GM20000 (cell line): Measurements from ENCODE around the gene CXCR6.

ENCODE experiments used
- DNase-seq: peaks from one replicate; pipeline ENCODE4 v3.0.0; 2012; ENCODE audit warnings: low spot score
- TF ChIP-seq, protein P1 (sequence below): IDR thresholded peaks from 2 replicates; pipeline ENCODE4 v1.5.1; 2012; ENCODE audit warnings: mild to moderate bottlenecking, control low read depth; ENCODE audit errors: extremely low read depth, missing control alignments

The CXCR6 gene

DNA sequence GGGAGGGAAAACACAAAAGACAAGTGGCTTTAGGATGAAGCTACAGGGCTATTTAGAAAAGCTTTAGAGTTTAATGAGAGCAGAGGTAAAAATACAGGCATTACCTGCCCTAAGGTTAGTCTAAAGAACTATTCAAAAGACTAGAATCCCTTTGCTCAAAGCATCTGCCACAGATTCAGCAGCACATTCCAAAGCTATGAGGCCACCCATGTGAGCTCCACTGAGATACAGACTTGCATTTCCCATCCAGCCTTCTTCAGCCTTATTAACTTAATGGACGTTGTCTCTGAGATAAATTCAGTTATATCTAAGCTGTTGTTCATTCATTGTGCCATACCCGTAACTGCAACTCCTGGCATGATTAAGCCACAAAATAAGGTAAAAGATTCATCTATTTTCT lies 25.4 kb downstream of the CXCR6 start:
- DNase-seq = no peak
- TF ChIP-seq, protein P1, sequence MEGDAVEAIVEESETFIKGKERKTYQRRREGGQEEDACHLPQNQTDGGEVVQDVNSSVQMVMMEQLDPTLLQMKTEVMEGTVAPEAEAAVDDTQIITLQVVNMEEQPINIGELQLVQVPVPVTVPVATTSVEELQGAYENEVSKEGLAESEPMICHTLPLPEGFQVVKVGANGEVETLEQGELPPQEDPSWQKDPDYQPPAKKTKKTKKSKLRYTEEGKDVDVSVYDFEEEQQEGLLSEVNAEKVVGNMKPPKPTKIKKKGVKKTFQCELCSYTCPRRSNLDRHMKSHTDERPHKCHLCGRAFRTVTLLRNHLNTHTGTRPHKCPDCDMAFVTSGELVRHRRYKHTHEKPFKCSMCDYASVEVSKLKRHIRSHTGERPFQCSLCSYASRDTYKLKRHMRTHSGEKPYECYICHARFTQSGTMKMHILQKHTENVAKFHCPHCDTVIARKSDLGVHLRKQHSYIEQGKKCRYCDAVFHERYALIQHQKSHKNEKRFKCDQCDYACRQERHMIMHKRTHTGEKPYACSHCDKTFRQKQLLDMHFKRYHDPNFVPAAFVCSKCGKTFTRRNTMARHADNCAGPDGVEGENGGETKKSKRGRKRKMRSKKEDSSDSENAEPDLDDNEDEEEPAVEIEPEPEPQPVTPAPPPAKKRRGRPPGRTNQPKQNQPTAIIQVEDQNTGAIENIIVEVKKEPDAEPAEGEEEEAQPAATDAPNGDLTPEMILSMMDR = no peak

DNA sequence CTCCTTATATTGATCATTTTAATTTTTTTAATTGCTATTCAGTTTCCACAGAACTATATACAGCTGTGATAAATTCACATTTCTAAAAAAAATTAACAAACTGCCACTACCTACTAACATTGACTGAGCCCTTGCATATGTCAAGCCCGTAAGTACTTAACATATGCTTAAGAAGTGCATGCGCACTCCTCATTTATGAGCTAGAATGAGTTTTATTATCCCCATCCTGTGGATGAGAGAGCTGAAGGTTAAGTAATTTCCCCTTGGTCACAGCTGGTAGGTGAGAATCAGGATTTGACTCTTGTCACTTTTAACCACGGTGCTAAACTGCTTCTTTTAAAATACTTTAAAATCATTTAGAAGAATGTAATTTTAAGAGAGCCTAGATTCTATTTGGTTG lies 25.9 kb downstream of the CXCR6 start:
- no peak for DNase-seq
- TF ChIP-seq, protein P1 = no peak

DNA sequence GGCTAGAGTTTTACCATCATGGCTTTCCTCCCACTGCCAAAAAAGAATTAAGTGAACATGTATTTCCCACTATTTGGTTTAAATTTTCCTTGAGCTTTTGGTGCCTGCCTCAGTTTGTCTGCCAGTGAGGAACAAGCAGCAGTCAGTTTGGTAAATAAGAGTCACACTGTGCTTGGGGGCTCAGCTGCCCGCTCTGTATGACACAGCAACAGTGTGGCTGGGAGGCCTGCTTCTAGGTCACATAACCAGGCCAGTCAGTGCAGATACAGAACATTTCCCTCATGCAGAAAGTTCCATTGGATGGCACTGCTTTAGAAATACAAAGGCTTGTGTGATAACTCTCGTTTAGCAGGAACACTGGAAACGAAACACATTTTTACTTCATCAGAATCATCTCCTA lies 26.7 kb downstream of the CXCR6 start:
- DNase-seq = no peak
- TF ChIP-seq, protein P1 = no peak

DNA sequence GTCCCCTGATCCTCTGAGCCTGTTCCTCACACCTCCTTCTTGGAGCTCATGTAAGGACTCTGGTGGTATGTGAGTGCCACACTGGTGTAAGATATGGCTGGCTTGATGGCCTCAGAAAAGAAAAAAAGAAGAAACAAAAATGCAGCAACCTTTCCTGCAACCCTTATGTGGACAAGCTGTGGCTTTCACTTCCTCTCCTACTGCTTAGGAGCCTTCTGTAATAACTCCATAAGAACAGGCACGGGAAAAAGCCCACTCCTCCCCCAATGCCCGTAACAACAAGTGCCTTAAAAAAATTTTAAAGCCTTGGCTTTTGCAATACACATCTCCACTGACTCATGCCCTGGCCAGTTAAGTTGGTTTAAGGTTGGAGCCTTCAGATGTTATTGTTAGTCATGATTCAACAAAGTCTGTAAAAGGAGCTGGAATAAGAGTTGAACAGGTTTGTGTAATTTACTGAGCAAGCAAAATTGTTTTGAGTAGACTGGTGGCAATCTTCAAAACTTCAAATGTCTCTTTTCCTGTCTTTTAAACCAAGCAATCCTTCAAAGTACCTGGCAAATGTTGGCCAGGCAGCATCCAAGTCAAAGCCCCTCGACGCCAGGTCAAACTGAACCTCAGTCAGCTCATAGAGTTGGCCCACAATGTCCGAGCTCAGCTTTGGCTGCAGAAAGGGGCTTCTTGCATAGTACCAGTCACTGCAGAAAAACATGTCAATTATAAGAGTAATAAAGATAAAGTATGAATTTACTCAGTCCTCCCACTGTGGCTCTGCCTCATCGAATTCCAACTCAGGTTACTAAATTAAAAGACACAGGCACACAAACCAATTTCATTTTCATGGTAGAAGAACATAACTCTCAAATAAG lies 29.5 kb downstream of the CXCR6 start:
- peak; percentile 37 for DNase-seq
- TF ChIP-seq, protein P1 = no peak

DNA sequence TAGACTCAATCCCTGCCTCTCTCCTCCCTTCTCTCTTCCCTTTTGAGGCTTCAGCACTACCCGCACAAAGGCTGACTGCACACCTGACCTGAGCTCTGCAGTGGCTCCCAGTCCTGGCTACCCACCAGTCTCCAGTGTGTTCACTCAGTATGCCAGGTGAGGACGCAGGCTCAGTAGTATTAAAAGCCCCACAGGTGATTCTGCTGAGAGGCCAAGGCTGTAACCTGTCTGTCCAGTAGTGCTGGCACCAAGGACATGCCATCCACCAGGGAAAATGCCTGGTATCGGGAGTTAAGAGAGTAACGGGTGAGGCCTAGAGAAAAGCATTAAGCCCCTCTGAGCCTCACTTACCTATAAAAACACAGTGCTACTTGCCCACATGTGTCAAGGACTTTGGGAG lies 31.4 kb downstream of the CXCR6 start:
- TF ChIP-seq, protein P1 = no peak
- DNase-seq = no peak

DNA sequence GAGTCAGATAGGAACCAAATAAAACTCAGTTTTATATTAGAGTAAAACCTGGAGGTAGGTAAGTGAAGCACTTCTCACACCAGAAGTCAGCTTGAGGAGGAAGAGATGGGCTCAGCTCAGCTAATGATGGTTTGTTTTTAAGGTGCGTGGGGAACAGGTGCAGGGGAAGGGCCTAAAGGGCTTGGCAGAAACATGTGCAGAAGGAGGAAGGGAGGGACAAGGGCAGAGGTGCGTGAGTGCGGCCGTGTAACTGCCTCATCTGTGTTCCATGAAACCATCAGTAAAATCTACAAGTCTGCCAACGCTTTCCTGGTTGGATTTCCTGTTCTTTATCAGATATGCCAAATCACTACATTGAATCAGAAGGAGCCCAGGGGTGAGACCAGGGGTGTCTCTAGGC lies 32.4 kb downstream of the CXCR6 start:
- TF ChIP-seq, protein P1 = no peak
- DNase-seq = no peak

DNA sequence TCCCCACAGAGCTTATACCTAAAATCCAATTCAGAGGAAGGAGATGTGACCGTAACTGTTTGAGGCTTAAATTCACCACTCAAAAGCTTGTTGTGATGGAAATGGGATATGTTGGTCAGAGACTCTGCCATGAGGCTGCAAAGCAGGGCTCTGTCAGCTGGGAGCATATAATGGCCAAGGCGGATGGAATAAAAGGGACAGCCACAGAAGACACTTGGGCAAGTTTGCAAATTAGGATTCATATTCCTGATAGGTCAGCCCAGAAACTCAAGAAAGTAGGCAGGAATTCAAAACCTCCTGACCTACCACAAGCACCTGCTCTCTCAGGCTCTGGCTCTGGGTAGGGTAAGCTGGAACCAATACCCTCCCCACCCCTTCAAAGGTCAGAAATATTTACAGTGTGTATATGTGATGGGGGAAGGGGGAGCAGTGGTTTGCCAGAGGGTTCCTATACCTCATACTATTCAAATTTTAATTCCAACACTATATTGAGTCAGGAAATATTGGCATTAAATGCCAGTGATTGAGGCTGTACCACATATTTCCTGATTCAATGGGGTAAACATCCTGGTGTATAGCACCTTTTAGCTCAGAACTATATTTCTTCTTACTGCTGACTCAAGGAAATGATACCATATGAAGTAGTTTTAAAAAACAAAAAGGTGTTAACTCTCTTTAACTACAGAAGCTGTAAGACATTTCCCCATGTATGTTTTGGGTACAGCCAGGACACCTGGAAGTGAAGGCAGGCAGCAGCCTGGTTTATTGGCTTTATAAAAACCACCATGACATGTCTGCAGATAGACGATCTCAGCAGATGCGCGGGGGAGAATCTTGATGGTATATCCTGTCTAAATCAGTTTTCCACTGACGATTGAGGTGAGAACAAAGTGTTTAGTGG lies 33.2 kb downstream of the CXCR6 start:
- DNase-seq = no peak
- TF ChIP-seq, protein P1 = no peak
